Breast epithelium (tissue), 4 donors: ENCODE results near the gene NOTCH3. TPM values are rescaled to one million over a fixed set of nuclear protein-coding genes. Genes with fewer than 3 reads are reported as not detected.
A peak's percentile ranks its signal among the peaks of the same experiment; 100 is the strongest.

Experiments used
- DNase-seq, 2 donors: peaks; one replicate each; pipeline ENCODE4 v3.0.0-alpha.2; 2019; ENCODE audit warnings: low spot score in 2 of 2
- H3K27ac ChIP-seq, 2 donors: fragments of 200-600 bp; sonication (generic) in 1 of 2; one replicate each; pipeline ENCODE4 v1.5.1; 2016 to 2019; ENCODE audit warnings: mild to moderate bottlenecking in 1 of 2
- H3K27me3 ChIP-seq, 2 donors: fragments of 200-600 bp; sonication (generic) in 1 of 2; one replicate each; pipeline versions ENCODE4 v1.5.1 to v1.6.0; 2017 to 2019; ENCODE audit warnings: control low read depth in 1 of 2, mild to moderate bottlenecking in 1 of 2
- H3K36me3 ChIP-seq: fragments of 200-600 bp; one replicate; pipeline ENCODE4 v1.5.1; 2019
- H3K4me1 ChIP-seq, 2 donors: fragments of 200-600 bp; sonication (generic); one replicate each; pipeline ENCODE4 v1.5.1; 2016 to 2019; ENCODE audit warnings: control low read depth in 1 of 2
- H3K4me3 ChIP-seq, 3 donors: fragments of 200-600 bp; sonication (generic); 1 replicate in 2 of 3; 2 replicates in 1 of 3; pipeline ENCODE4 v1.5.1; 2016 to 2019; ENCODE audit warnings: mild to moderate bottlenecking in 3 of 3, moderate library complexity in 2 of 3
- H3K9me3 ChIP-seq, 2 donors: fragments of 200-600 bp; sonication (generic) in 1 of 2; one replicate each; pipeline ENCODE4 v1.5.1; 2016 to 2019; ENCODE audit warnings: control low read depth in 1 of 2
- POLR2A ChIP-seq: fragments of 450-650 bp; IDR thresholded peaks from one replicate; pipeline ENCODE4 v1.6.1; 2016; ENCODE audit warnings: antibody characterized with exemption, mild to moderate bottlenecking, moderate library complexity
- POLR2AphosphoS5 ChIP-seq, 3 donors: sonication (generic); formaldehyde crosslinking; IDR thresholded peaks; one replicate each; pipeline ENCODE4 v1.6.1; 2017; ENCODE audit warnings: antibody characterized with exemption in 3 of 3
- intact Hi-C: fragments of 100-400 bp; cut with DNase I; formaldehyde crosslinking; loops from one replicate; pipeline ENCODE4 v1.15.1; 2023; ENCODE audit warnings: low total_unique reads
- total RNA-seq, 3 donors: library from RNA; depleted of rRNA; stranded (reverse); fragments of >200 nt; gene quantifications; one replicate each; pipeline ENCODE4 v1.1.0, GENCODE V29; 2016
- TF ChIP-seq, protein P1 (sequence below), 3 donors: fragments of 450-650 bp; IDR thresholded peaks; one replicate each; pipeline ENCODE4 v1.5.1; 2016 to 2017; ENCODE audit warnings: antibody characterized with exemption in 3 of 3, mild to moderate bottlenecking in 3 of 3, moderate library complexity in 3 of 3

The NOTCH3 gene
- total RNA-seq, 3 donors from 2014 or later, result 22.0 to 36.4 (median 22.7) TPM

DNA sequence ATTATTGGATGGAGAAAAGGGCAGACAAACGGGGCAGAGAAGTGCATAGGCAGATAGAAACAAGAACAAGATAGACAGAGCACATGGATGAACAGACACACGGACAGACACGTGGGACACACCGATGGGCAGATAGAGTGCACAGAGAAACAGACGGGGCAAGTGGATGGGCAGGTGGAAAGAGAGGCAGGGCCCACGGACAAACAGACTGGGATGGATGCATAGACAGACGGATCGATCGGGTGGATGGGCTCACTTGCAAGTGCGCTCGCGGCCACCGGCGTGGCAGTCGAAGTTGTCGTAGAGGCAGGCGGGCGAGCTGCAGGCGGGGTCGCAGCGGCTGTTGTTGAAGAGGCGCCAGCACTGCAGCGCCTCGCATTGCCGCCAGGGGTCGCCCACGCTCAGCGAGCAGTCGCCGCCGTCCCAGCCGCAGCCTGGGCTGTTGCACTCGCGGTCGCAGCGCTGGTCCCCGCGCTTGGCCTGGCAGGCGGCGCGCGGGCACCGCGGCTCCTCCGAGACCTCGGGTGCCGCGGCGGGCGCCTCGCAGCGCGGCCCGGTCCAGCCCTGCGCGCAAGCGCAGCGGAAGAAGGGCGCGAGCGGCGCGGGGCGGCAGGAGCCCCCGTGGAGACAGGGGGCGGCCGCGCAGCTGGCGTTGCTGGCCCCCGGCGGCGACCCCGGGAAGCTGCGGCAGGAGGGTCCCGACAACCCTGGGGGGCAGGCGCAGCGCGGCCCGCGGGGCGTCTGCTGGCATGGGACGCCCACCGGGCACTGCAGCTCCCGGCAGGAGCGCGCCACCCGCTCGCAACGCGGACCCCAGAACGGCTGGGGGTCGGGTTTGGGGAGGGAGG is 23.3 kb downstream of the NOTCH3 start:
- peak; percentile 50 to 78 for DNase-seq
- no peak overlapping the region for H3K27ac ChIP-seq
- H3K9me3 ChIP-seq, result no peaks in the 10 kb centered on the region
- H3K4me3 ChIP-seq, result peak overlapping the region in 2 of 3 donors; percentile 37 to 64
- H3K4me1 ChIP-seq, result no peaks in the 10 kb centered on the region
- TF ChIP-seq, protein P1, sequence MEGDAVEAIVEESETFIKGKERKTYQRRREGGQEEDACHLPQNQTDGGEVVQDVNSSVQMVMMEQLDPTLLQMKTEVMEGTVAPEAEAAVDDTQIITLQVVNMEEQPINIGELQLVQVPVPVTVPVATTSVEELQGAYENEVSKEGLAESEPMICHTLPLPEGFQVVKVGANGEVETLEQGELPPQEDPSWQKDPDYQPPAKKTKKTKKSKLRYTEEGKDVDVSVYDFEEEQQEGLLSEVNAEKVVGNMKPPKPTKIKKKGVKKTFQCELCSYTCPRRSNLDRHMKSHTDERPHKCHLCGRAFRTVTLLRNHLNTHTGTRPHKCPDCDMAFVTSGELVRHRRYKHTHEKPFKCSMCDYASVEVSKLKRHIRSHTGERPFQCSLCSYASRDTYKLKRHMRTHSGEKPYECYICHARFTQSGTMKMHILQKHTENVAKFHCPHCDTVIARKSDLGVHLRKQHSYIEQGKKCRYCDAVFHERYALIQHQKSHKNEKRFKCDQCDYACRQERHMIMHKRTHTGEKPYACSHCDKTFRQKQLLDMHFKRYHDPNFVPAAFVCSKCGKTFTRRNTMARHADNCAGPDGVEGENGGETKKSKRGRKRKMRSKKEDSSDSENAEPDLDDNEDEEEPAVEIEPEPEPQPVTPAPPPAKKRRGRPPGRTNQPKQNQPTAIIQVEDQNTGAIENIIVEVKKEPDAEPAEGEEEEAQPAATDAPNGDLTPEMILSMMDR (IDR thresholded peaks at IDR 0.05), result peak; percentile 89 to 99 (median 90)
- TF ChIP-seq POLR2AphosphoS5 (IDR thresholded peaks at IDR 0.05) (peak in 1 of 3 donors; percentile 29), POLR2A (no peak)
- intact Hi-C loops, result no loop called here
- H3K36me3 ChIP-seq, result no peaks in the 10 kb centered on the region
- no peaks in the 10 kb centered on the region for H3K27me3 ChIP-seq

DNA sequence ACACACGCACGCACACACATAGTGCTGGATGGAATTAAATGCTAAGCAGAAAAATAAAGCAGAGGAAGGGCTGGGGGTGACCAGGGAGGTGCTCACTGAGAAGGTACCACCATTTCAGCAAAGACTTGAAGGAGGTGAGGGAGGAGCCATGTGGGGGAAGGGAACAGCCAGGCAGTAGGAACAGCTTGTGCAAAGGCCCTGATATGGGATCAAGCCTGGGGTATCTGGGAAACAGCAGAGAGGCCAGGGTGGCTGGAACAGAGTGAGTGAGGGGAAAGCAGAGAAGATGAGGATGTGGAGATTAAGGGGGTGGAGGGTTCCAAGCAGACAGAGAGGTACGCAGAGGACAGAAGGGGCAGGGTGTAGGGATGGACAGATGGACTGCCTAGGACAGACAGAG is 25.2 kb downstream of the NOTCH3 start:
- Histone ChIP-seq H3K36me3 (no peaks in the 10 kb centered on the region), H3K4me3 (no peak overlapping the region), H3K4me1 (no peaks in the 10 kb centered on the region), H3K9me3 (no peaks in the 10 kb centered on the region), H3K27me3 (no peaks in the 10 kb centered on the region), H3K27ac (no peak overlapping the region)
- TF ChIP-seq POLR2A (no peak), POLR2AphosphoS5 (IDR thresholded peaks at IDR 0.05) (no peak)
- intact Hi-C loops, result no loop called here
- DNase-seq, result no peak

DNA sequence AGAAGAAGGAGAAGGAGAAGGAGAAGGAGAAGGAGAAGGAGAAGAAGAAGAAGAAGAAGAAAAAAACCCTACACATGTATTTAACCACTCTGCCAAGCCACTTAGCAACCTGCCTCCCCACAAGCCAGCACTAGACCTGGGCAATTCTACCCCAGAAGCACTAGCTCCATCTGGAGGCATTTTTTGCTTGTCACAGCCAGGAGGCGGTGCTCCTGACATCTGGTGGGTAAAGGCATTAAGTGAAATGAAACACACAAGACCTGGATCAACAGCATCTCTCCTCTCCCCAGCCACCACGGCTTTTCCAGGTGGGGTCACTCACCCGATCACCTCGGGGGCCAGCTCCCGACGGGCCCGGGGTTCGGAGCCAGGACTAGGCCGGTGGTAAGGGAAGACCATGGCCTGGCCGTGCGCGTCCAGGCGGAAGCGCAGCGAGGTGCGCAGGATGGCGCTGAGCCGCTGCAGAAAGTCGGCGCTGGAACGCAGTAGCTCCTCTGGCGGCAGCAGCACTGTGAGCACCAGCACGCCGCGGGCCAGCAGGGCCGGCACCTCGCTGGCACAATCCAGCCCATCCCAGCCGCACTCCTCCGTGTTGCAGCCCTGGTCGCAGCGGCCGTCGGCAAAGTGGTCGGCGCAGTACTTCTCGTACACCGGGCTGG is 26.9 kb downstream of the NOTCH3 start:
- TF ChIP-seq POLR2AphosphoS5 (IDR thresholded peaks at IDR 0.05), result no peak
- TF ChIP-seq, protein P1 (IDR thresholded peaks at IDR 0.05), result no peak
- no peak for TF ChIP-seq POLR2A
- no peaks in the 10 kb centered on the region for H3K36me3 ChIP-seq
- intact Hi-C loops, result no loop called here

DNA sequence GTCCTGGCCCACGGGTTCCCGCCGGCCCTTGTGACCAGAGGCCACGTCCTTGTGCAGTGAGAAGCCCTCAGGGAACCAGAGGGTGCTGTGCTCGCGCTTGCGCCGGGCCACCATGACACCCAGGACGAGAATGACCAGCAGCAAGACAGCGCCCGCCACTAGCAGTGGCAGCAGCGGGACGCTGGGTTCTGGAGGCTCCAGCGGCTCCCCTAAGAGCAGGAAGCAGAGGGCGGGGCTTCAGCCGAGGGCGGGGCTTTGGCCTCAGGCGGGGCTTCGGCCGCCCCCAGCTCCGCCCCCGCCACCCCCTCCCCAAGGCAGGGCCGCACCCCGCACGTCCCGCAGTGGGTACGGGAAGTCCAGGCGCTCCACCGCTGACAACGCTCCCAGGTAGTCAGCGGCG is 30.4 kb downstream of the NOTCH3 start:
- Histone ChIP-seq H3K36me3 (peaks cover 5% of the 10 kb centered on the region), H3K27me3 (no peaks in the 10 kb centered on the region), H3K4me1 (no peaks in the 10 kb centered on the region), H3K4me3 (no peak overlapping the region), H3K27ac (no peak overlapping the region), H3K9me3 (peaks cover 6 to 13% of the 10 kb centered on the region in 2 donors)
- no peak for DNase-seq
- TF ChIP-seq, protein P1 (IDR thresholded peaks at IDR 0.05), result no peak
- TF ChIP-seq POLR2AphosphoS5 (IDR thresholded peaks at IDR 0.05), result no peak
- no peak for TF ChIP-seq POLR2A
- intact Hi-C loops, result no loop called here

More for the DNA sequence above, 26.9 kb downstream of the NOTCH3 start:
- Histone ChIP-seq H3K4me1 (no peaks in the 10 kb centered on the region), H3K4me3 (no peak overlapping the region), H3K27ac (no peak overlapping the region), H3K27me3 (no peaks in the 10 kb centered on the region), H3K9me3 (no peaks in the 10 kb centered on the region)
- DNase-seq, result no peak

DNA sequence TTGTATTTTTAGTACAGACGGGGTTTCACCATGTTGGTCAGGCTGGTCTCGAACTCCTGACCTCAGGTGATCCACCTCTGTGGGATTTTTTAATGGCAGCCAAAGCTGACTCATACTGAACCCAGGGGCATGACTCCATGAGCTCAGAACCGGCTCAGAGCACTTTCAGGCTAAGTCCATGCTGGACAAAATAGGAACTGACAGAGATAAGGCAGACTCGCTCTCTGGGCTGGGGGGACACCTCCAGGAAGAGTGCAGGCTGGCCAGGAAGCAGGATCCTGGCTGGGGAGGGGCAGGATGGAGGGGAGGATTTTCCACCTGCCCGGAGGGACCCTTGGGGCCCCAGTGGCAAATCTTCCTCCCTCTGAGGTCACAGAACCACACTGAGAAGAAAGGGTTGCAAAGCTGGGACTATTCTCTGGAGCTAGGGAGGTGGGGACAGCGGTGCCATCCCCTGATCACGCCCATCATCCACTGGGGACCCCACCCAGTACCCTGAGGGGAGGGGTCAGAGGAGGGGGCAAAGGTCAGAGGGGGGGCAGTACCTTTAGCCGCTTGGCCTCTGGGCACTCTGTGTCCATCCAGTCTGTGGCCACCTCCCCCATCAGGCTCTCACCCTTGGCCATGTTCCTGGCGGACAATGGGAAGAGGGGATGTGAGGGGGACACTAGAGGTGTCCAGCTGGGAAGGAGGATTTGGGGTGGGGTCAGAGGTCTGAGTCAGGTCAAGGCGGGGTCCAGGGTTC is 31.1 kb downstream of the NOTCH3 start:
- Histone ChIP-seq H3K27me3 (no peaks in the 10 kb centered on the region), H3K4me1 (no peaks in the 10 kb centered on the region), H3K4me3 (no peak overlapping the region), H3K36me3 (peaks cover 6% of the 10 kb centered on the region), H3K27ac (no peak overlapping the region), H3K9me3 (peaks cover 12 to 19% of the 10 kb centered on the region in 2 donors)
- TF ChIP-seq, protein P1 (IDR thresholded peaks at IDR 0.05), result no peak
- TF ChIP-seq POLR2A, result no peak
- TF ChIP-seq POLR2AphosphoS5 (IDR thresholded peaks at IDR 0.05), result no peak
- intact Hi-C loops, result no loop called here
- no peak for DNase-seq
